GM18507 (cell line): ENCODE measurements around the gene PCDHGC5.

Experiments used
- DNase-seq: peaks from one replicate; pipeline ENCODE4 v3.0.0; 2011; ENCODE audit warnings: low read depth; ENCODE audit not compliant: insufficient read length; ENCODE audit errors: extremely low spot score
- FAIRE-seq: peaks from 2 replicates; lab custom pipeline; 2011; peaks lifted over from hg19 to GRCh38; lab: Jason Lieb, UNC

The PCDHGC5 gene

DNA sequence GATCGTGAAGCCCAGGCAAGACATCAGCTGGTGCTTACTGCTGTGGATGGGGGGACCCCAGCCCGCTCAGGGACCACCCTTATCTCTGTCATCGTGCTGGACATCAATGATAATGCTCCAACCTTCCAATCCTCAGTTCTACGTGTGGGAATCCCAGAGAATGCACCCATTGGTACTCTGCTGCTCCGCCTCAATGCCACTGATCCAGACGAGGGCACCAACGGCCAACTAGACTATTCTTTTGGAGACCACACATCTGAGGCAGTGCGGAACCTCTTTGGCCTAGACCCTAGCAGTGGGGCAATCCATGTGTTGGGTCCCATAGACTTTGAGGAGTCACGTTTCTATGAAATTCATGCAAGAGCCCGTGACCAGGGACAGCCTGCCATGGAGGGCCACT is 960 bp downstream of the PCDHGC5 start:
- DNase-seq, result no peak
- FAIRE-seq, result no peak

DNA sequence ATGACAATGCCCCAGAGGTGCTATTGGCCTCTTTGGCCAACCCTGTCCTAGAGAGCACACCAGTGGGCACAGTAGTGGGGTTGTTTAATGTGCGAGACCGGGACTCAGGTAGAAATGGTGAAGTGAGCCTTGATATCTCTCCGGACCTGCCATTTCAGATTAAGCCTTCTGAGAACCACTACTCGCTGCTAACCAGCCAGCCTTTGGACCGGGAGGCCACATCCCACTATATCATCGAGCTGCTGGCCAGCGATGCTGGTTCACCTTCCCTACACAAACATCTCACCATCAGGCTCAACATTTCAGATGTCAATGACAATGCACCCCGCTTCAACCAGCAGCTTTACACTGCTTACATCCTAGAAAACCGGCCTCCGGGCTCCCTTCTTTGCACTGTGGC is 1.4 kb downstream of the PCDHGC5 start:
- DNase-seq (no peak), FAIRE-seq (no peak)

DNA sequence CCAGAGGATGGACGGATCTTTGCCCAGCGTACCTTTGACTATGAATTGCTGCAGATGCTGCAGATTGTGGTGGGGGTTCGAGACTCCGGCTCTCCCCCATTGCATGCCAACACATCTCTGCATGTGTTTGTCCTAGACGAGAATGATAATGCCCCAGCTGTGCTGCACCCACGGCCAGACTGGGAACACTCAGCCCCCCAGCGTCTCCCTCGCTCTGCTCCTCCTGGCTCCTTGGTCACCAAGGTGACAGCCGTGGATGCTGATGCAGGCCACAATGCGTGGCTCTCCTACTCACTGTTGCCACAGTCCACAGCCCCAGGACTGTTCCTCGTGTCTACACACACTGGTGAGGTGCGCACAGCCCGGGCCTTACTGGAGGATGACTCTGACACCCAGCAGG is 1.9 kb downstream of the PCDHGC5 start:
- FAIRE-seq, result no peak
- no peak for DNase-seq

DNA sequence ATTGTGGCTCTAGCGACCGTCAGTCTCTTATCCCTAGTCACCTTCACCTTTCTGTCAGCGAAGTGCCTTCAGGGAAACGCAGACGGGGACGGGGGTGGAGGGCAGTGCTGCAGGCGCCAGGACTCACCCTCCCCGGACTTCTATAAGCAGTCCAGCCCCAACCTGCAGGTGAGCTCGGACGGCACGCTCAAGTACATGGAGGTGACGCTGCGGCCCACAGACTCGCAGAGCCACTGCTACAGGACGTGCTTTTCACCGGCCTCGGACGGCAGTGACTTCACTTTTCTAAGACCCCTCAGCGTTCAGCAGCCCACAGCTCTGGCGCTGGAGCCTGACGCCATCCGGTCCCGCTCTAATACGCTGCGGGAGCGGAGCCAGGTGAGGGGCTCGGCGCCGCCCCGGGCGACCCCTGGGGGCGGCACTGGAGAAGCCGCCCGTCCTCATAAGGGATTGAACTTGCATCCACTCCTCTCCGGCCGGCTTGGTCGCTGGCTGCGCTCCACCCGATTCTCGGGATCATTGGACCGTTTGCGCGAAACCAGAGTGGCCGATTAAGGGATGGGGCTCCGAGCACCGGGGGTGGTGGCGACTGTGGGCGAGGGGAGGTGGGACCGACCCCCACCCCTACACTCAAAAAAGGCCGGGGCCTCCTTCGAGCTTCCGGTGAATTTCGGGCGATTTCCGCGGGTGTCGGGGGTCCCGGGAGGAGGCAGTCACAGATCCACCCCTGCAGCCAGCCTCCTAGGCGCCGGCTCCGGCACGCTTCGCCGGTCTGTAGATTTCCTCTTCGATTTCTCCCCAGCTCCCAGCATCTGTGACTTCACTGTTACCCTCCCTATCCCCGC is 2.7 kb downstream of the PCDHGC5 start:
- DNase-seq, result no peak
- FAIRE-seq, result no peak

DNA sequence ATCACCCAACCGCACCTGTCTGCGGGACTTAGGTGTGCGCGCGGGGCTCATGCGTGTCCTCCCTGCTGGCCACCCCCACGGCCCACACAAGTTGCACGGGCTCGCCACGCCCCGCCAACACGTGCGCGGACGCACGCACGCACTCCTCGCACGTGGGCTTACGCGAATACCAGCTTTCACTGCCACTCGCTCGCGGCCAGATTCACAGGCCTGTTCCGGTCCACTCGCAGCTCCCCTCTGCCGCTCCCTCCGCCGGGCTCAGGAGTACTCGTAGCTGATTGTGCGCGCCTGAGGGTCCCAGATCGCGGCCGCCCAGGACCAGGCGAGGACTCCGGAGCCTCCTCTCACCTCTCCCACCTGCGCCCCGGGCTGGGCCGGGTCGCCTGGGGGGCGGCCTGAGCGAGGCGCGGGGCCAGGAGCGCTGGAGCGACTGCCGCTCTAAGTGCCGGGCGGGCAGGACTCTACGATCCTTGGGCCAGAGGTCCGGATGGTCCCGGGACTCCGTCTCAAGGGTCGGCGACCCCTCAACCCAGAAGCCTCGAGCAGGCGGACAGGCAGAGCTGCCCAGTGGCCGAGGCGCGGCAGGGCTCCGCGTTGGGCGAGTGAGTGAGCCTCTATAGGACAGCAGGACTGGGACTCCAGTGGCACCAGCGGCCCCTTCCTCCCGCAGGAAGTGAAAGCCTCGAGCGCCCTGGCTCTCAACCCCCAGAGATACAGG is 3.4 kb downstream of the PCDHGC5 start:
- no peak for DNase-seq

DNA sequence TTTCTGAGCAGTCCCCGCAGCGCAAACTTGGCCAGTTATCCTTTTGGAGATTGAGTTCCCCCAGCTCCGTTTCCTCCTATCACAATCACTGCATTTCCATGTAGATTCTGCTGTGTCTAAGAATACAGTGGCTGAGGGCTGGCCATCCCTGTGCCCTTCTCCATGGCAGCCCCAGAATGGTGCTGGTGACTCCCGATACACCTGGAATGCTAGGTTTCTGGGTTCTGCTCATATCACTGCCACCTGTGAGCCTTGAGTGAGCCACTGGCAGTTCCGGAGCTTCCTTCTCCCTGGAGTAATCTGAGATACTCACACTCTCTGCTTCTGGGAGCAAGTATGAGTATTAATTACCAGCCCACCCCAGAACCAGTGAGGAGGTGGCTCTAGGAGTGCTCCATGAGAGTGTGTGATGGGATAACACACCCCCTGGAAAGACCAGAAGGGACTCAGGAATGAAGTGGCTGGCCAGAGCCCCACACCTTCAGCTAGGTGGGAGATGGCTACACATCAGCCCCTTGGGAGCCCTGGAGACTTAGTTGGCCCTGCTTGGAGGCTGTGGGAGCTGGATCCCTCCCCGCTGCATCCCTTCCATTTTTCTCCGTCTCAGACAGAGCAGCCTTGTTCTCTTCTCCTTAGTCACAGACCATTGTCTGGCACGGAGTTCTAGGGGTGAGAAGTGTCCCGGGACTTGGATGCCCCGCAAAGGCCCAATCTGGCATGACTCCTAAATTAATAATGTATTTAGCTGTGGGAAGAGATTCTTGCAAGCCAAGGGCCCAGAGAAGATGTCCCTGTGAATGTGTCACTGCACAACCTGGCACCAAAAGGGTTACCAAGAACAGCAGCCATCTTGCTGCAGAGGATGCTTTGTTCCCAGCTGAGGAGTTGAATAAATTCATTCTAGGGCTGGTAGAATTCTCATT is 4.9 kb downstream of the PCDHGC5 start:
- FAIRE-seq (no peak), DNase-seq (no peak)

More for the DNA sequence above, 3.4 kb downstream of the PCDHGC5 start:
- FAIRE-seq, result no peak

GRCh38 chr5:141494761-141495452 is 6.0 kb downstream of the PCDHGC5 start:
- FAIRE-seq, result no peak

GRCh38 chr5:141495453-141495811 is 6.6 kb downstream of the PCDHGC5 start:
- DNase-seq, result no peak
- FAIRE-seq, result no peak

More at GRCh38 chr5:141494761-141495452, 6.0 kb downstream of the PCDHGC5 start:
- no peak for DNase-seq

DNA sequence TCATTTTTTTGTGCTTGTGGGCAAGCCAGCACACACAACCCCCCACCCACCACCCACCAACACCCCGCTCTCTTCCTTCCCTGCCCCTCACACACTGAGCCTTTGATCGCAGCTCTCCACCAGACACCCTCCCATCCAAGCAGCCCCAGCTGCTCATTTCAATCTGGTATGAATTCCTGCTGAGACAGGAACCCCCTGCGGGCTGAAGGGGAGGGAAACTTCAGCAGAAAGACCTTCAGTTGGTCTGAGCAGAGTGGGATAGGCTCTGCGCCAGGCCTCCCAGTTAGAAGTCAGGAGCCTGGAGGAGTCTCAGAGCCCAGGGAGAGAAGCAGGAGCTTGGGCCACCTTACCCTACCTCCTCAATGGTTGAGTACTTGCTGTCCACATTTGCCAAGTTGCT is 7.2 kb downstream of the PCDHGC5 start:
- no peak for DNase-seq

GRCh38 chr5:141501761-141502160 is 12.9 kb downstream of the PCDHGC5 start:
- no peak for FAIRE-seq
- DNase-seq, result no peak

More for the DNA sequence above, 7.2 kb downstream of the PCDHGC5 start:
- no peak for FAIRE-seq

DNA sequence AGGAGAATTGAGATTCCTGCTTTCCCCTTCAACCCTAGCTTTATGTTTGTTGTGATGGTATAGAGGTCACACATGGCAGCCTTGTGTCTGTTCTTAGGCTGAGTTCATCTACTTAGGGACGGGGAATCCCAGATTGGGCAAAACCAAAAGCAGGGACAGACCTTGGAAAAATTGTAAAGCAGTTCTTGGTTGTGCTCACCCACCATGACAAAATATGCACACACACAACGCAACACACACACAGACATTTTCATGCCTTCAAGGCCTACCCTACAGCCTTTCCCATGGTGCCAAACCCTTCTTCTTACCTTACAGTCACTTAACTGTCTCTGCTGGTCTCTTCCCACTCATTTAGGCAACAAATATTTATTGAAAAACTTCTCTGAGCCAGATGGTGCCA is 14.8 kb downstream of the PCDHGC5 start:
- DNase-seq (no peak), FAIRE-seq (no peak)

GRCh38 chr5:141504216-141504615 is 15.3 kb downstream of the PCDHGC5 start:
- no peak for FAIRE-seq

GRCh38 chr5:141506381-141507155 is 17.7 kb downstream of the PCDHGC5 start:
- DNase-seq, result no peak
- FAIRE-seq, result no peak

More at GRCh38 chr5:141504216-141504615, 15.3 kb downstream of the PCDHGC5 start:
- DNase-seq, result no peak

GRCh38 chr5:141507387-141508091 is 18.7 kb downstream of the PCDHGC5 start:
- no peak for DNase-seq
- FAIRE-seq, result peak; percentile 83

- DNase-seq (no peak), FAIRE-seq (peak; percentile 56)
These were observed 19.5 kb downstream of the PCDHGC5 start for GRCh38 chr5:141508440-141508797.

DNA sequence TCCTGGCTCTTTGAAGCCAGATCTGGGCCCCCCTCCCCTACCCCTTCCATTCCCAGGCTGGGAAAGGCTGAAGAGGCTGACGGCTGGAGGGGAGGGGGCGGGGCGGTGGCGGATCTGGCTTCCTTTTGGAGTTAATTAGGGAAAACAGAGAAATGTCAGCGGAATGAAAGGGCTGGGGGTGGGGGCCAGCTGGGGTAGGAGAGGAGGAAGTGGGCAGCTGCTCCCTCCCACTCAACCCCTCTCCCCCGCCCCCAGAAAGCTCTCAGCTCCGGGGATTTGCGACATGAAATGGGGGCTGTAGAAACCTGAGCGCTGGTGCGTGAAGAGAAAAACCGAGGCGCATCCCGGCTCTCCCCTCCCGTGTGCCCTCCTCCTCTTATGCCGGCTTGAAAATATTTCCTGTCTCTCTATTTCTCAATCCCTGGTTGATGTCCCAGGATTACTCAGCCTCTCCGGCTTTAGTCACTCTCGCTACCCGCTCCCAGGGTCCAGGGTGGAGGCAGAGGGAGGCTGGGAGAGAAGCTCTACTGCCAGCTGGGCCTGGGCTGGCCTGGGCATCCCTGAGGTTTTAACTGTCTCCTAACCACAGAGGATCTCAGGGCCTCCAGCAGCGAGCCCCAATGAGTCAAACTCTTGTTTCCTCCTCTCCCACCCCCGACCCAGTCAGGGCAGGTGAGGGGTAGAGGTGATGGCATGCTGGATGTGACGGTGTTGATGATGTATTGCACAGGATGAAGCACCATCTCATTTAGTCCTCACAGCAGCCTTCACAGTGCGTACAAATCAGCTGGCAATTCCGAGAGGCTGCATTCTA is 20.1 kb downstream of the PCDHGC5 start:
- DNase-seq (no peak), FAIRE-seq (peak; percentile 75)

DNA sequence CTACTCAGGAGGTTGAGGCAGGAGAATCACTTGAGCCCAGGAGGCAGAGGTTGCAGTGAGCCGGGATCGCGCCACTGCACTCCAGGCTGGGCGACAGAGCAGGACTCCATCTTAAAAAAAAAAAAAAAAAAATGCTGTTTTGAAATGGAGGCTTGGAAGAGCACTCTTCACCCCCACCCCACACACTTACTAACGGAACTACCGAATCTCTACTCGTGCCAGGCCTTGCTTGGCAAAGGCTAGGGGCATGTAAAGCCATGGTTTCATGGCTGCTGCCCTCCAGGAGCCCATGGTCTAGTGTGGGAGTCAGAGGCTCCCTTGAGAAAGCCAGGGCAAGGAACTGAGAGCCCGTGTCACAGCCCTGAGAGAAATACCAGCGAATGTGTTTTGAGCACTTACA is 21.3 kb downstream of the PCDHGC5 start:
- no peak for FAIRE-seq
- DNase-seq, result no peak
